IMR-90 (cell line): ENCODE data around the gene ZNF366. TPM values are rescaled to one million over a fixed set of nuclear protein-coding genes. Genes with fewer than 3 reads are reported as not detected.

ENCODE experiments used
- ATAC-seq: fragments of 200-7000 bp; cut with Tn5 transposase; 2 replicates; pipeline ENCODE4 v1.9.1; 2020; ENCODE audit warnings: low read depth, mild to moderate bottlenecking, moderate library complexity
- BruUV-seq: library from RNA; stranded (reverse); fragments of 400-500 nt; replicated peaks from 2 replicates; lab custom pipeline; 2021; lab: Mats Ljungman, UMichigan
- CTCF ChIA-PET: fragments of 300-600 bp; formaldehyde crosslinking; extraction: SDS; loops from one replicate; lab custom pipeline; 2021; ENCODE audit warnings: antibody characterized with exemption; lab: Yijun Ruan, JAX
- POLR2A ChIA-PET: fragments of 300-600 bp; sonication (Branson Sonifier 250); formaldehyde crosslinking; loops from one replicate; lab custom pipeline; 2022; ENCODE audit warnings: antibody characterized with exemption; ENCODE audit not compliant: unreplicated experiment; lab: Charles Lee
- DNase-seq: peaks from one replicate; pipeline ENCODE4 v3.0.0; 2013
- H2AFZ ChIP-seq: replicated peaks from 2 replicates; pipeline ENCODE3; 2013; ENCODE audit warnings: low read length, mild to moderate bottlenecking; ENCODE audit not compliant: poor library complexity
- H2AK5ac ChIP-seq: 2 replicates; pipeline ENCODE4 v1.6.1; 2013; ENCODE audit warnings: low read depth, low read length, inconsistent platforms
- H2AK9ac ChIP-seq: replicated peaks from 2 replicates; pipeline ENCODE3; 2013; ENCODE audit warnings: mild to moderate bottlenecking, low read depth, low read length, moderate library complexity; ENCODE audit not compliant: poor library complexity
- H2BK120ac ChIP-seq: 2 replicates; pipeline ENCODE4 v1.6.1; 2013; ENCODE audit warnings: low read depth, low read length, inconsistent platforms
- H2BK15ac ChIP-seq: 3 replicates; pipeline ENCODE4 v1.6.1; 2013; ENCODE audit warnings: low read depth, low read length, inconsistent platforms
- H2BK20ac ChIP-seq: 2 replicates; pipeline ENCODE4 v1.6.1; 2013; ENCODE audit warnings: low read depth, mild to moderate bottlenecking, inconsistent platforms, low read length, moderate library complexity
- H2BK5ac ChIP-seq: 2 replicates; pipeline ENCODE4 v1.6.1; 2013; ENCODE audit warnings: mild to moderate bottlenecking, low read depth, low read length, inconsistent platforms; ENCODE audit not compliant: poor library complexity, severe bottlenecking
- H3K14ac ChIP-seq: replicated peaks from 2 replicates; pipeline ENCODE4 v1.6.1; 2013; ENCODE audit warnings: low read depth, low read length, inconsistent platforms
- H3K18ac ChIP-seq: 2 replicates; pipeline ENCODE4 v1.6.1; 2013; ENCODE audit warnings: low read depth, low read length, control low read depth
- H3K23ac ChIP-seq: 2 replicates; pipeline ENCODE4 v1.6.1; 2013; ENCODE audit warnings: low read depth, low read length, inconsistent platforms
- H3K27ac ChIP-seq: 2 replicates; pipeline ENCODE4 v1.5.1; 2013; ENCODE audit warnings: mild to moderate bottlenecking, control low read depth, low read length; ENCODE audit not compliant: insufficient read depth
- H3K27me3 ChIP-seq: 2 replicates; pipeline ENCODE4 v1.6.1; 2013; ENCODE audit warnings: low read length; ENCODE audit not compliant: control insufficient read depth, insufficient read depth
- H3K36me3 ChIP-seq: 2 replicates; pipeline ENCODE4 v1.6.1; 2013; ENCODE audit warnings: low read length, mixed read lengths; ENCODE audit not compliant: control insufficient read depth, insufficient read depth
- H3K4ac ChIP-seq: 2 replicates; pipeline ENCODE4 v1.6.1; 2013; ENCODE audit warnings: low read depth, low read length, inconsistent platforms
- H3K4me1 ChIP-seq: 2 replicates; pipeline ENCODE4 v1.6.1; 2013; ENCODE audit warnings: low read length, mixed read lengths; ENCODE audit not compliant: control insufficient read depth, insufficient read depth
- H3K4me2 ChIP-seq: 2 replicates; pipeline ENCODE4 v1.6.1; 2013; ENCODE audit warnings: low read depth, mild to moderate bottlenecking, control low read depth, low read length, moderate library complexity
- H3K4me3 ChIP-seq: 2 replicates; pipeline ENCODE4 v1.5.1; 2013; ENCODE audit warnings: low read depth, mild to moderate bottlenecking, control low read depth, low read length, moderate library complexity; ENCODE audit not compliant: insufficient read depth
- H3K56ac ChIP-seq: 2 replicates; pipeline ENCODE4 v1.6.1; 2013; ENCODE audit warnings: low read length, inconsistent platforms; ENCODE audit not compliant: insufficient read depth; ENCODE audit errors: extremely low read depth
- H3K79me1 ChIP-seq, 2 experiments: 2 replicates each; pipeline ENCODE4 v1.6.1; 2013; ENCODE audit warnings: low read length in 2 of 2, inconsistent platforms in 1 of 2, low read depth in 1 of 2
- H3K9ac ChIP-seq: 2 replicates; pipeline ENCODE4 v1.6.1; 2013; ENCODE audit warnings: low read depth, low read length, control low read depth
- H3K9me1 ChIP-seq: 2 replicates; pipeline ENCODE4 v1.6.1; 2013; ENCODE audit warnings: low read length, inconsistent platforms; ENCODE audit not compliant: insufficient read depth
- H3K9me3 ChIP-seq: 2 replicates; pipeline ENCODE4 v1.6.1; 2013; ENCODE audit warnings: low read length; ENCODE audit not compliant: control insufficient read depth, insufficient read depth
- H4K20me1 ChIP-seq: 2 replicates; pipeline ENCODE4 v1.6.1; 2013; ENCODE audit warnings: low read length, inconsistent platforms; ENCODE audit not compliant: insufficient read depth
- H4K5ac ChIP-seq: 2 replicates; pipeline ENCODE4 v1.6.1; 2013; ENCODE audit warnings: mild to moderate bottlenecking, low read depth, low read length, control low read depth
- H4K8ac ChIP-seq, 2 experiments: 2 replicates each; pipeline ENCODE4 v1.6.1; 2013; ENCODE audit warnings: low read depth in 2 of 2, low read length in 2 of 2, control low read depth in 1 of 2, inconsistent platforms in 1 of 2
- H4K91ac ChIP-seq: 2 replicates; pipeline ENCODE4 v1.6.1; 2013; ENCODE audit warnings: low read depth, low read length, inconsistent platforms; ENCODE audit not compliant: insufficient read depth
- BHLHE40 ChIP-seq: fragments of 150-350 bp; IDR thresholded peaks from 2 replicates; pipeline ENCODE4 v1.6.1; 2016; ENCODE audit warnings: mild to moderate bottlenecking, low read depth, low read length
- CEBPB ChIP-seq: IDR thresholded peaks from 2 replicates; pipeline ENCODE4 v1.6.1; 2012; ENCODE audit warnings: low read depth, low read length, improper control_type of control experiment
- CHD1 ChIP-seq: IDR thresholded peaks from 2 replicates; pipeline ENCODE4 v1.6.1; 2012; ENCODE audit warnings: low read depth, low read length, improper control_type of control experiment
- ELK1 ChIP-seq: fragments of 150-350 bp; IDR thresholded peaks from 2 replicates; pipeline ENCODE4 v1.6.1; 2016; ENCODE audit warnings: low read depth, mild to moderate bottlenecking, low read length, moderate library complexity, borderline replicate concordance
- FOS ChIP-seq: fragments of 150-350 bp; IDR thresholded peaks from 2 replicates; pipeline ENCODE4 v1.6.1; 2016; ENCODE audit warnings: low read depth, low read length
- NFE2L2 ChIP-seq: fragments of 150-350 bp; IDR thresholded peaks from 2 replicates; pipeline ENCODE4 v1.6.1; 2016; ENCODE audit warnings: low read depth, mild to moderate bottlenecking, low read length
- POLR2A ChIP-seq: IDR thresholded peaks from 2 replicates; pipeline ENCODE4 v1.6.1; 2012; ENCODE audit warnings: mild to moderate bottlenecking, low read depth, low read length
- SMC3 ChIP-seq: fragments of 150-350 bp; IDR thresholded peaks from 2 replicates; pipeline ENCODE4 v1.6.1; 2016; ENCODE audit warnings: low read depth, mild to moderate bottlenecking, antibody characterized with exemption, low read length, moderate library complexity
- WGBS, 2 experiments: methylation state at CpG; one replicate each; pipeline versions ENCODE4 v1.1.5 to v1.1.7; 2013; ENCODE audit warnings: missing lambda C conversion rate in 2 of 2; ENCODE audit not compliant: insufficient read length in 1 of 2; ENCODE audit errors: extremely low coverage in 2 of 2; 5-methylcytosine and 5-hydroxymethylcytosine counted together
- dilution Hi-C: fragments of 300-500 bp; cut with HindIII; formaldehyde crosslinking; loops from one replicate; pipeline ENCODE4 v1.14.3; 2018; ENCODE audit warnings: low sequenced_read_pairs; ENCODE audit not compliant: unreplicated experiment
- in situ Hi-C: fragments of 300-500 bp; cut with MboI; formaldehyde crosslinking; loops from 3 replicates; pipeline ENCODE4 v1.14.3; 2019; ENCODE audit warnings: low sequenced_read_pairs, inconsistent platforms, mixed read lengths
- intact Hi-C: fragments of 100-400 bp; cut with micrococcal nuclease; formaldehyde crosslinking; loops from 2 replicates; pipeline ENCODE4 v1.10.0; 2022
- polyA plus RNA-seq, 3 experiments: library from polyadenylated mRNA; depleted of rRNA; stranded (reverse); fragments of >200 nt; gene quantifications; 2 replicates each; pipeline ENCODE4 v1.2.3, GENCODE V29; 2012; ENCODE audit warnings: low replicate concordance in 1 of 3
- total RNA-seq: library from RNA; depleted of rRNA; stranded (reverse); fragments of >200 nt; gene quantifications from 2 replicates; pipeline ENCODE4 v1.2.3, GENCODE V29; 2012

Gene ZNF366
- total and polyA plus RNA-seq, 2 of the 4 experiments (the other 2 are of a cell fraction), result not detected

GRCh38 chr5:72408603-72409002 lies 98.6 kb downstream of the ZNF366 start:
- Histone ChIP-seq H3K4ac (no peak overlapping the region), H3K36me3 (no peaks in the 10 kb centered on the region), H4K8ac (no peak overlapping the region), H3K56ac (no peak overlapping the region), H4K91ac (no peak overlapping the region), H3K9me1 (no peaks in the 10 kb centered on the region), H3K4me3 (no peak overlapping the region), H3K27ac (no peak overlapping the region), H2BK20ac (no peak overlapping the region), H4K20me1 (no peaks in the 10 kb centered on the region), H2AFZ (no peak overlapping the region), H2AK5ac (no peak overlapping the region), H2BK120ac (no peak overlapping the region), H3K9ac (no peak overlapping the region), H3K4me2 (no peak overlapping the region), H3K9me3 (no peaks in the 10 kb centered on the region), H2BK15ac (no peak overlapping the region), H3K27me3 (no peaks in the 10 kb centered on the region), H2AK9ac (no peak overlapping the region), H3K23ac (no peak overlapping the region), H4K5ac (no peak overlapping the region), H3K79me1 (no peaks in the 10 kb centered on the region), H2BK5ac (no peak overlapping the region), H3K4me1 (peaks cover 7% of the 10 kb centered on the region), H3K14ac (no peak overlapping the region), H3K18ac (no peak overlapping the region)
- ATAC-seq, result no peak
- ChIA-PET POLR2A (no interaction called here), CTCF (no interaction called here)
- in situ Hi-C loops (no loop called here), intact Hi-C loops (no loop called here), dilution Hi-C loops (no loop called here)
- no TSS peak for BruUV-seq
- TF ChIP-seq NFE2L2 (no peak), SMC3 (no peak), CEBPB (peak; percentile 67), FOS (no peak), ELK1 (no peak), CHD1 (no peak), POLR2A (no peak), BHLHE40 (no peak)
- peak; percentile 17 for DNase-seq
- WGBS, 2 experiments, result no CpG with 5 or more reads among the region's 4 CpGs
